Keratinocyte (primary cell): ENCODE measurements around the gene ZNF235. TPM values are rescaled to one million over a fixed set of nuclear protein-coding genes. Genes with fewer than 3 reads are reported as not detected.

ENCODE experiments used
- DNase-seq: peaks from one replicate; pipeline ENCODE4 v3.0.0-alpha.2; 2011; ENCODE audit warnings: low read depth, missing footprints, low spot score
- FAIRE-seq: peaks from 2 replicates; lab custom pipeline; 2011; peaks lifted over from hg19 to GRCh38; lab: Jason Lieb, UNC
- H2AFZ ChIP-seq: 2 replicates; pipeline ENCODE4 v1.6.0; 2012; ENCODE audit warnings: low read length, control low read depth, inconsistent platforms; ENCODE audit not compliant: control insufficient read depth
- H3K27ac ChIP-seq: 2 replicates; pipeline ENCODE4 v1.5.1; 2011; ENCODE audit warnings: low read length; ENCODE audit not compliant: control insufficient read depth, insufficient read depth
- H3K27me3 ChIP-seq: 3 replicates; pipeline ENCODE4 v1.6.0; 2011; ENCODE audit warnings: low read length; ENCODE audit not compliant: control insufficient read depth, insufficient read depth; ENCODE audit errors: extremely low read depth
- H3K36me3 ChIP-seq, 2 experiments: 2 replicates in 1 of 2; 3 replicates in 1 of 2; pipeline ENCODE4 v1.5.1; 2011; ENCODE audit warnings: low read length in 2 of 2, mild to moderate bottlenecking in 1 of 2; ENCODE audit not compliant: control insufficient read depth in 2 of 2, insufficient read depth in 2 of 2; ENCODE audit errors: extremely low read depth in 1 of 2
- H3K4me1 ChIP-seq: 3 replicates; pipeline ENCODE4 v1.5.1; 2011; ENCODE audit warnings: low read length; ENCODE audit not compliant: control insufficient read depth, insufficient read depth; ENCODE audit errors: extremely low read depth
- H3K4me2 ChIP-seq: 3 replicates; pipeline ENCODE4 v1.6.0; 2011; ENCODE audit warnings: low read depth, low read length; ENCODE audit not compliant: control insufficient read depth, insufficient read depth; ENCODE audit errors: extremely low read depth
- H3K4me3 ChIP-seq, 3 experiments: fragments of 200-600 bp in 1 of 3; sonication (generic) in 1 of 3; 2 replicates in 2 of 3; 3 replicates in 1 of 3; pipeline ENCODE4 v1.5.1; 2011 to 2016; ENCODE audit warnings: low read length in 3 of 3, mild to moderate bottlenecking in 3 of 3, control low read depth in 2 of 3, inconsistent platforms in 1 of 3, low read depth in 1 of 3, mixed read lengths in 1 of 3, mixed run types in 1 of 3, moderate library complexity in 1 of 3; ENCODE audit not compliant: control insufficient read depth in 2 of 3, insufficient read depth in 2 of 3; ENCODE audit errors: extremely low read depth in 1 of 3
- H3K79me2 ChIP-seq: 2 replicates; pipeline ENCODE4 v1.6.0; 2012; ENCODE audit warnings: low read length; ENCODE audit not compliant: control insufficient read depth, insufficient read depth
- H3K9ac ChIP-seq: 3 replicates; pipeline ENCODE4 v1.6.0; 2011; ENCODE audit warnings: low read length; ENCODE audit not compliant: control insufficient read depth, insufficient read depth; ENCODE audit errors: extremely low read depth
- H3K9me1 ChIP-seq: 3 replicates; pipeline ENCODE4 v1.6.0; 2011; ENCODE audit warnings: low read length; ENCODE audit not compliant: control insufficient read depth, insufficient read depth; ENCODE audit errors: extremely low read depth
- H3K9me3 ChIP-seq: 2 replicates; pipeline ENCODE4 v1.5.1; 2012; ENCODE audit warnings: low read depth, low read length; ENCODE audit not compliant: control insufficient read depth
- H4K20me1 ChIP-seq: 3 replicates; pipeline ENCODE4 v1.6.0; 2011; ENCODE audit warnings: low read length; ENCODE audit not compliant: control insufficient read depth, insufficient read depth; ENCODE audit errors: extremely low read depth
- CTCF ChIP-seq, 3 experiments: IDR thresholded peaks in 1 of 3; conservative IDR thresholded peaks in 1 of 3; optimal IDR thresholded peaks in 1 of 3; 2 replicates in 2 of 3; 3 replicates in 1 of 3; pipeline versions ENCODE3 to v1.5.1; 2011; ENCODE audit warnings: low read length in 3 of 3, mild to moderate bottlenecking in 3 of 3, moderate library complexity in 2 of 3, control low read depth in 1 of 3, inconsistent platforms in 1 of 3; ENCODE audit not compliant: insufficient read depth in 2 of 3; ENCODE audit errors: extremely low read depth in 1 of 3
- EZH2 ChIP-seq: IDR thresholded peaks from one replicate; pipeline ENCODE4 v1.6.1; 2012; ENCODE audit warnings: inconsistent platforms, mild to moderate bottlenecking, low read length, moderate library complexity
- dilution Hi-C: fragments of 300-500 bp; cut with MboI; formaldehyde crosslinking; loops from one replicate; pipeline ENCODE4 v1.7.0; 2020; ENCODE audit warnings: low sequenced_read_pairs; ENCODE audit not compliant: extremely low pct_ligation_motif_present
- polyA plus RNA-seq, 5 experiments: library from polyadenylated mRNA; depleted of rRNA in 3 of 5; stranded (reverse) in 3 of 5; stranded (forward) in 1 of 5; unstranded in 1 of 5; fragments of >200 nt; gene quantifications; 1 replicate in 1 of 5; 2 replicates in 3 of 5; 3 replicates in 1 of 5; pipeline versions ENCODE4 v1.2.1 to v1.2.3, GENCODE V29; 2011 to 2012; ENCODE audit warnings: missing spikeins in 2 of 5, low read depth in 1 of 5, low replicate concordance in 1 of 5

The ZNF235 gene
- polyA plus RNA-seq, 1 donor (not counting 4 experiments of a cell fraction or from before 2014, with no cell fraction given): 6.1 TPM

- TF ChIP-seq EZH2 (no peak), CTCF (optimal IDR thresholded peaks at IDR 0.05 in 1 of 3, IDR thresholded peaks at IDR 0.05 in 1 of 3, conservative IDR thresholded peaks at IDR 0.05 in 1 of 3; ENCODE audit: extremely low read depth in 1 of 3, insufficient read depth in 2 of 3, low read length in 3 of 3) (no peak)
- H3K9ac ChIP-seq: no peak overlapping the region
- DNase-seq (peak; percentile 59), FAIRE-seq (peak; percentile 85)
- H3K4me1 ChIP-seq: peaks cover 40% of the 10 kb centered on the region
- H3K9me3 ChIP-seq: peaks cover 3% of the 10 kb centered on the region
- H3K27me3 ChIP-seq: no peaks in the 10 kb centered on the region
- peak overlapping the region; percentile 74 for H3K27ac ChIP-seq
- no peaks in the 10 kb centered on the region for H3K9me1 ChIP-seq
- H3K4me2 ChIP-seq: peak overlapping the region; percentile 77
- no peaks in the 10 kb centered on the region for H4K20me1 ChIP-seq
- H3K4me3 ChIP-seq: peak overlapping the region in 2 of 3 experiments; percentile 20 to 44
- H2AFZ ChIP-seq: peak overlapping the region; percentile 43
- dilution Hi-C loops: no loop called here
- no peaks in the 10 kb centered on the region for H3K79me2 ChIP-seq
- peaks cover 0 to 10% of the 10 kb centered on the region in 2 experiments for H3K36me3 ChIP-seq
Measured at GRCh38 chr19:44278181-44278690, 26.6 kb downstream of the ZNF235 start.

GRCh38 chr19:44277331-44277730 is 27.5 kb downstream of the ZNF235 start:
- Histone ChIP-seq H3K4me1 (peaks cover 33% of the 10 kb centered on the region), H3K9me1 (no peaks in the 10 kb centered on the region), H3K4me2 (peak overlapping the region; percentile 77), H3K27ac (peak overlapping the region; percentile 74), H3K9ac (no peak overlapping the region), H4K20me1 (no peaks in the 10 kb centered on the region), H3K9me3 (peaks cover 3% of the 10 kb centered on the region), H3K4me3 (no peak overlapping the region), H3K36me3 (peaks cover 0 to 10% of the 10 kb centered on the region in 2 experiments), H3K27me3 (no peaks in the 10 kb centered on the region), H3K79me2 (no peaks in the 10 kb centered on the region), H2AFZ (no peak overlapping the region)
- DNase-seq: peak; percentile 41
- TF ChIP-seq CTCF (optimal IDR thresholded peaks at IDR 0.05 in 1 of 3, IDR thresholded peaks at IDR 0.05 in 1 of 3, conservative IDR thresholded peaks at IDR 0.05 in 1 of 3; ENCODE audit: extremely low read depth in 1 of 3, insufficient read depth in 2 of 3, low read length in 3 of 3) (no peak), EZH2 (no peak)
- dilution Hi-C loops: no loop called here
- FAIRE-seq: peak; percentile 76
